ENCODE measurements around the gene NCOA1. TPM values are rescaled to one million over a fixed set of nuclear protein-coding genes. Genes with fewer than 3 reads are reported as not detected.

NCOA1 gene
- 11.7 TPM for polyA plus RNA-seq (2012; ENCODE audit: low read depth, missing spikeins)

DNA sequence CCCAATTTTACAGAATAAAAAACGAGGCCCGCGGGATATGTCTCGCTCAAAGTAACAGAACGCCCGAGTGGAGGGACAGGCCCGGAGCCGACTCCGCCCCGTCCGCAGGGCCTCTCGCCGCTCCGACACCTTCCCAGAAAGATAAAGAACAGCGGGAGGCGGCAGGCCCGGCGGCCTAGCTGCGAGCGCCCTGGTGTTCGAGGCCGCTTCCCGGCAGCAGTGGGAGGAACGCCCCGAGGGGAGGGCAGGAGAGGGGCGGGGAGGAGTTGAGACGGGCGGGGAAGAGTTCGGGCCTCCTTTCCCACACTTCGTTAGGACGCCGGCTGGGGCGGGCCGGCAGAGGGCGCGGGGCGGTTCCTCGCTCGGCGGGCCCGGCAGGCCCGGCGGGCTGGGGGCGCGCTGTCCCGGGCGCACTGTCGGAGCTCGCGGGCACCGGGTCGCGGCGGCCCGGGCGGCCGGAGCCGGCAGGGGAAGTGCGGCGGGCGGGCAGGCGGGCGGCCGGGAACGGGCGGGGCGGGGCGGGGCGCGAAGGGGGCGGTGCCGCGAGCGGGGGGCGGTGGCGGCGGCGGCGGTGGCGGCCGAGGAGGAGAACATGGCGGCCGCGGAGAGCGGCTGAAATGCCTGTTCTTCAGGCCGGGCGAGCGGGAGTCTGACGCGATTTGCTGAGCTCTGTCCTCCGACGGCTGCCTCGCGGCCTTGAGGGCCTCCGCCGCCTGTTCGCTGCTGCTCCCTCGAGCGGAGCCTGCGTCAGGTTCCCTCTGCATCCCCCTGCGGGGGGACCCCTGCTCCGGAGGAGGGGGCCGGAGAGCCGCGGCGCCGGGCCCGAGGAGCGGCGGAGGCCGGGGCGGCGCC is at the start of gene NCOA1:
Gene NCOA1 (plus strand): TSS at position 565 of the 852 bp plus-strand sequence. CDS start 167,424 bp downstream, outside the sequence.
- FAIRE-seq, result peak; percentile 80
- peak; percentile 18; the same call in 1 of the 2 replicates for TF ChIP-seq POLR2AphosphoS5 (IDR thresholded peaks at IDR 0.05; ENCODE audit: low read depth, low read length)
- no peak for TF ChIP-seq SPI1 (IDR thresholded peaks at IDR 0.05; ENCODE audit: low read depth, low read length)
- TF ChIP-seq POLR2A (IDR thresholded peaks at IDR 0.05; ENCODE audit: low read depth, low read length), result peak; percentile 69; the same call in 1 of the 2 replicates
- TF ChIP-seq POU2F2 (IDR thresholded peaks at IDR 0.05; ENCODE audit: low read depth, low read length), result no peak
- TF ChIP-seq TAF1 (IDR thresholded peaks at IDR 0.05; ENCODE audit: low read depth, low read length), result peak; percentile 66
- peak; percentile 78 for DNase-seq (ENCODE audit: insufficient read length, low spot score)

DNA sequence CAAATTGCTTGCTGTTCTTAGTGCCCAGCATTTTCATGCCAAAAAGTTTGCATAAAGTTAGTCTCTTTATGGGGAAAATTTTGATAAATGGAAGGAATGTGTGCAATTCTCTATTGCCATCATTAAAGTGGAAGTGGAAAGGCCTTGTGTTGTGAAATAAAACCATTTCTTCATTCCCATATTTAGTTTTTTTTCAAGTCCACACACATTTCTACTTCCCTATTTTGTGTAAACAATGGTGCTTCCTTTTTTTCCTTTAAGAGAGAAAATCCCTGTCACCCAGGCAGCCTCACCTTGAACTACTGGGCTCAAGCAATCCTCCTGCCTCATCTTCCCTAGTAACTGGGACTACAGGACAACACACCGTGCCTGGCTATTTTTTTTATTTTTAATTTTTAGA is 42.3 kb upstream of the NCOA1 start:
- DNase-seq (ENCODE audit: insufficient read length, low spot score) (no peak), FAIRE-seq (no peak)
- TF ChIP-seq POLR2AphosphoS5 (IDR thresholded peaks at IDR 0.05; ENCODE audit: low read depth, low read length) (no peak), SPI1 (IDR thresholded peaks at IDR 0.05; ENCODE audit: low read depth, low read length) (no peak), POU2F2 (IDR thresholded peaks at IDR 0.05; ENCODE audit: low read depth, low read length) (no peak), TAF1 (IDR thresholded peaks at IDR 0.05; ENCODE audit: low read depth, low read length) (no peak), POLR2A (IDR thresholded peaks at IDR 0.05; ENCODE audit: low read depth, low read length) (no peak), PAX5 (IDR thresholded peaks at IDR 0.05; ENCODE audit: insufficient read depth, low read length, severe bottlenecking) (no peak)

DNA sequence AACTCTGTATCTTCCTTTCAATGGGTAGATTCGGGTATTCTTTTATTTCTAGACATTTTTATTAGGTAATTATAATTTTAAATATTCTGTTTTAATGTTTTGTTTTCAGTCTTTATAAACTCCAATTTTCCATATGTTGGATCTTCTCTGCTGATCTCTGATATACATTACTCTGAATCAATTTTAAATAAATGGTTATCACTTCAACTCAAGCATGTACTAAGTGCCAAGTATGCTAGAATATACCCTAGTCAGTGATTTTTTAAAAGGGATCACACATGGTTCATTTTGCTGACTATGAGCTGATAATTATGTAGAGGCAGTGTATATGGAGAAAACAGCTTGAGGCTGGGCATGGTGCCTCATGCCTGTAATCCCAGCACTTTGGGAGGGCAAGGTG is 41.7 kb upstream of the NCOA1 start:
- FAIRE-seq, result no peak
- DNase-seq (ENCODE audit: insufficient read length, low spot score), result no peak
- TF ChIP-seq POLR2AphosphoS5 (IDR thresholded peaks at IDR 0.05; ENCODE audit: low read depth, low read length) (no peak), PAX5 (IDR thresholded peaks at IDR 0.05; ENCODE audit: insufficient read depth, low read length, severe bottlenecking) (no peak), POU2F2 (IDR thresholded peaks at IDR 0.05; ENCODE audit: low read depth, low read length) (no peak), SPI1 (IDR thresholded peaks at IDR 0.05; ENCODE audit: low read depth, low read length) (no peak), POLR2A (IDR thresholded peaks at IDR 0.05; ENCODE audit: low read depth, low read length) (no peak), TAF1 (IDR thresholded peaks at IDR 0.05; ENCODE audit: low read depth, low read length) (no peak)

DNA sequence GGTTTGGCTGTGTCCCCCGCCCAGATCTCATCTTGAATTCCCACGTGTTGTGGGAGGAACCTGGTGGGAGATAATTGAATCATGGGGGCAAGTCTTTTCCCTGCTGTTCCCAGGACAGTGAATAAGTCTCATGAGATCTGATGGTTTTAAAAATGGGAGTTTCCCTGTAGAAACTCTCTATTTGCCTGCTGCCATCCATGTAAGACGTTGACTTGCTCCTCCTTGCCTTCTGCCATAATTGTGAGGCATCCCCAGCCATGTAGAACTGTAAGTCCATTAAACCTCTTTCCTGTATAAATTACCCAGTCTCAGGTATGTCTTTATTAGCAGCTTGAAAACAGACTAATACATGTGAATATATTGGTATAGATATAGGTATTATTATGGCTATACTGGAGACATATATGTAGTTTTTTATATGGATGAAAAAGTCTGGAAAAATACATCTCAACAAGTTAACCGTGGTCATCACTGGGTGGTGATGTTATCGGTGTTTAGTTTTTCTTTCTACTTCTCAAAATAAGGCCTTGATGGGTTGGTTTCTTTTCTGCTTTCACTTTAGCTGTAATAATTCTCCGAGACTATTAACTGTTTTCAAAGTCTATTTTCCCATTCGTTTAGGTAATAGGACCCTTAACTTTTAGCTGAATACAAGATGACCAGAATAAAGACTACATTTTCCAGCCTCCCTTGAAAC is 39.1 kb upstream of the NCOA1 start:
- DNase-seq (ENCODE audit: insufficient read length, low spot score) (no peak), FAIRE-seq (no peak)
- no peak for TF ChIP-seq PAX5 (IDR thresholded peaks at IDR 0.05; ENCODE audit: insufficient read depth, low read length, severe bottlenecking)
- TF ChIP-seq TAF1 (IDR thresholded peaks at IDR 0.05; ENCODE audit: low read depth, low read length), result no peak
- no peak for TF ChIP-seq POLR2A (IDR thresholded peaks at IDR 0.05; ENCODE audit: low read depth, low read length)
- TF ChIP-seq POLR2AphosphoS5 (IDR thresholded peaks at IDR 0.05; ENCODE audit: low read depth, low read length), result no peak
- no peak for TF ChIP-seq POU2F2 (IDR thresholded peaks at IDR 0.05; ENCODE audit: low read depth, low read length)
- TF ChIP-seq SPI1 (IDR thresholded peaks at IDR 0.05; ENCODE audit: low read depth, low read length), result no peak

DNA sequence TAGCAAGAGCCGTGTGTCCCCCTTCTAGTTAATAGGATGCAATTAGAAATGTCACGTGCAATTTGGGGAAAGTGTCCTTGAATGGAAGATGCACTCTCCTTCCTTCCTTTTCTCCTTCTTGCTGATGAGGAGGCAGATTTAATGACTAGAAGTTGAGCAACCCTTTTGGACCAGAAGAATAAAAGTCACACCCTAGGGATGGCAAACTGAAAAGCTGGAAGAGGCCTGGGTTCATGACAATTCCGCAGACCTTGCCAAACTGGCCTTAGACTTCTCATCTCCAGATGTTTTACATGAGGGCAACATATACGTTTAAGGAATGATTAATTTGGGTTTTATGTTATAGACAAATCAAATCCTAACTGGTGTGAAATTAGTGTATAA is 38.6 kb upstream of the NCOA1 start:
- no peak for DNase-seq (ENCODE audit: insufficient read length, low spot score)
- FAIRE-seq, result no peak
- TF ChIP-seq SPI1 (IDR thresholded peaks at IDR 0.05; ENCODE audit: low read depth, low read length) (no peak), TAF1 (IDR thresholded peaks at IDR 0.05; ENCODE audit: low read depth, low read length) (no peak), POLR2A (IDR thresholded peaks at IDR 0.05; ENCODE audit: low read depth, low read length) (no peak), POU2F2 (IDR thresholded peaks at IDR 0.05; ENCODE audit: low read depth, low read length) (no peak), PAX5 (IDR thresholded peaks at IDR 0.05; ENCODE audit: insufficient read depth, low read length, severe bottlenecking) (no peak), POLR2AphosphoS5 (IDR thresholded peaks at IDR 0.05; ENCODE audit: low read depth, low read length) (no peak)

DNA sequence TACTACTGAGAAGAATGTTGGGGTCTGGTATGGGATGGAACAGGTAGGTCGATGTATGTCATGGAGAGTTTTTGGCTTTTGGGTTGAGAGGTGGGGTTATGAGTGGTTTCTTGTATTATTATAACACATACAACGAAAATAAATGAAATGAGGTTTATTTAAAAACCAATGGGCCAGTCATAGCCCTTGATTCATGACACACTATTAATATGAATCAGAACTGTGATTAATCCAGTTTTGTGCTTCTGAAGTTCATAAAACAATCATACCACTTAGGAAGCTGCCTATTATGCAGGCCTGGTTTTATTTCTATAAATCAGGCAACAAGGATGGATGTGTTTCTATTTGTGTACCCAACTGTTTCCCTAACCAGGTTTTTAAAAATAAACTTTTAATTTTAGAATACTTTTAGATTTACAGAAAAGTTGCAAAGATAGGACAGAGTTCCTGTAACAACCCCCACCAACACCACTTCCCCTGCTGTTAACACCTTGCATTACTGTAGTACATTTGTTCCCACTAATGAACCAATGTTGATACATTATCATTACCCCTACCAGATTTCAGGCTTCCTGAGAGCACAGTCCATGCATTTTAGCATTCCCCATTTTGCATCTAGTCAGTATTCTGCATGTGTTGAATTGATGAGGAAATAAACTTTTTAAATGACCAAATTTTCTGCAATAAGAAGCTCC is 37.5 kb upstream of the NCOA1 start:
- TF ChIP-seq TAF1 (IDR thresholded peaks at IDR 0.05; ENCODE audit: low read depth, low read length) (no peak), POLR2A (IDR thresholded peaks at IDR 0.05; ENCODE audit: low read depth, low read length) (no peak), POLR2AphosphoS5 (IDR thresholded peaks at IDR 0.05; ENCODE audit: low read depth, low read length) (no peak), SPI1 (IDR thresholded peaks at IDR 0.05; ENCODE audit: low read depth, low read length) (no peak), PAX5 (IDR thresholded peaks at IDR 0.05; ENCODE audit: insufficient read depth, low read length, severe bottlenecking) (no peak), POU2F2 (IDR thresholded peaks at IDR 0.05; ENCODE audit: low read depth, low read length) (no peak)
- FAIRE-seq (no peak), DNase-seq (ENCODE audit: insufficient read length, low spot score) (no peak)

DNA sequence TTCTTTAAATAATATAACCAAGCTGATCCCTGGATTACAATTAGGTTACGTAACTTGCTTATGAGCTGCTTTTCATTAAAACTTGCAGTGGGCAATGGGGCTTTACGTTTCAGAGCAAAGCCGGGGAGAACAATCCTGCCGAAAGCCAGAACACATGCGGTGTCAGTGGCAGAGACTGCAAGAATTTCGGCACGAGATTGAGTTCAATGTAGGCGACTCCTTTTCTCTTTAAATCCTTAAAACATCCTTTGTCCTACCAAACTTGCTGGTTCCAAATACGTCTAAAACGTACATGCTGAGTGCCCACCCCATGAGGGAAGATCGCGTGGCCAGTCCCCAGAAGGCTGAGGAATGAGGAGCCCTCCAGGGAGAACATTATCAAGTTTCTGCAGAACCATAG is 36.8 kb upstream of the NCOA1 start:
- TF ChIP-seq POLR2A (IDR thresholded peaks at IDR 0.05; ENCODE audit: low read depth, low read length) (no peak), SPI1 (IDR thresholded peaks at IDR 0.05; ENCODE audit: low read depth, low read length) (no peak), POU2F2 (IDR thresholded peaks at IDR 0.05; ENCODE audit: low read depth, low read length) (no peak), PAX5 (IDR thresholded peaks at IDR 0.05; ENCODE audit: insufficient read depth, low read length, severe bottlenecking) (no peak), TAF1 (IDR thresholded peaks at IDR 0.05; ENCODE audit: low read depth, low read length) (no peak), POLR2AphosphoS5 (IDR thresholded peaks at IDR 0.05; ENCODE audit: low read depth, low read length) (no peak)
- FAIRE-seq (peak; percentile 9), DNase-seq (ENCODE audit: insufficient read length, low spot score) (no peak)

GRCh38 chr2:24456599-24457556 is 34.2 kb upstream of the NCOA1 start:
- TF ChIP-seq POU2F2 (IDR thresholded peaks at IDR 0.05; ENCODE audit: low read depth, low read length), result no peak
- no peak for TF ChIP-seq POLR2AphosphoS5 (IDR thresholded peaks at IDR 0.05; ENCODE audit: low read depth, low read length)
- TF ChIP-seq POLR2A (IDR thresholded peaks at IDR 0.05; ENCODE audit: low read depth, low read length), result no peak
- TF ChIP-seq SPI1 (IDR thresholded peaks at IDR 0.05; ENCODE audit: low read depth, low read length), result no peak
- TF ChIP-seq TAF1 (IDR thresholded peaks at IDR 0.05; ENCODE audit: low read depth, low read length), result no peak
- no peak for TF ChIP-seq PAX5 (IDR thresholded peaks at IDR 0.05; ENCODE audit: insufficient read depth, low read length, severe bottlenecking)
- no peak for DNase-seq (ENCODE audit: insufficient read length, low spot score)
- FAIRE-seq, result no peak

All from GM12891 (cell line).